Transverse colon (tissue), 4 donors: ENCODE data around the gene MYCBP2. TPM values are rescaled to one million over a fixed set of nuclear protein-coding genes. Genes with fewer than 3 reads are reported as not detected.

ENCODE experiments used
- DNase-seq: peaks from one replicate; pipeline ENCODE4 v3.0.0-alpha.2; 2019
- H3K27ac ChIP-seq, 4 donors: fragments of 200-600 bp; sonication (generic); 2 replicates each; pipeline ENCODE4 v1.5.1; 2016 to 2018; ENCODE audit warnings: inconsistent platforms in 4 of 4
- H3K27me3 ChIP-seq: fragments of 200-600 bp; sonication (generic); 2 replicates; pipeline ENCODE4 v1.5.1; 2017; ENCODE audit warnings: inconsistent platforms
- H3K36me3 ChIP-seq, 4 donors: fragments of 200-600 bp; sonication (generic); 2 replicates each; pipeline ENCODE4 v1.5.1; 2017 to 2019; ENCODE audit warnings: inconsistent platforms in 4 of 4
- H3K4me1 ChIP-seq, 4 donors: fragments of 200-600 bp; sonication (generic); 2 replicates each; pipeline ENCODE4 v1.5.1; 2017 to 2020; ENCODE audit warnings: inconsistent platforms in 4 of 4
- H3K4me3 ChIP-seq, 4 donors: fragments of 200-600 bp; sonication (generic); 1 replicate in 1 of 4; 2 replicates in 3 of 4; pipeline versions ENCODE4 v1.5.1 to v1.6.1; 2017 to 2019; ENCODE audit warnings: inconsistent platforms in 4 of 4
- H3K9me3 ChIP-seq, 2 donors: fragments of 200-600 bp; sonication (generic); 2 replicates each; pipeline ENCODE4 v1.5.1; 2017 to 2019; ENCODE audit warnings: inconsistent platforms in 2 of 2
- EP300 ChIP-seq: sonication (generic); formaldehyde crosslinking; IDR thresholded peaks from one replicate; pipeline ENCODE4 v1.6.1; 2017; ENCODE audit warnings: antibody characterized with exemption, low read depth
- POLR2A ChIP-seq: fragments of 450-650 bp; IDR thresholded peaks from one replicate; pipeline ENCODE4 v1.6.1; 2016; ENCODE audit warnings: antibody characterized with exemption, mild to moderate bottlenecking, moderate library complexity
- POLR2AphosphoS5 ChIP-seq, 3 donors: sonication (generic); formaldehyde crosslinking; IDR thresholded peaks; one replicate each; pipeline ENCODE4 v1.6.1; 2016; ENCODE audit warnings: antibody characterized with exemption in 3 of 3
- WGBS, 2 donors: methylation state at CpG; one replicate each; pipeline ENCODE4 v1.1.5; 2018; ENCODE audit warnings: low coverage in 1 of 2; 5-methylcytosine and 5-hydroxymethylcytosine counted together
- in situ Hi-C, 4 donors: fragments of 200-750 bp; cut with MboI; loops; one replicate each; pipeline versions ENCODE4 v1.15.0 to v1.15.1; 2017; ENCODE audit warnings: low sequenced_read_pairs in 3 of 4, low pct_ligation_motif_present in 1 of 4, low pct_unique_long_range_greater_than_20kb in 1 of 4
- intact Hi-C: fragments of 100-400 bp; cut with DNase I; formaldehyde crosslinking; loops from one replicate; pipeline ENCODE4 v1.15.1; 2023; ENCODE audit warnings: low total_unique reads
- total RNA-seq, 4 donors: library from RNA; depleted of rRNA; stranded (reverse); fragments of >200 nt; gene quantifications; one replicate each; pipeline ENCODE4 v1.1.0, GENCODE V29; 2016
- TF ChIP-seq, protein P1 (sequence below), 5 experiments: fragments of 200-600 bp in 3 of 5; fragments of 450-650 bp in 2 of 5; sonication (generic) in 3 of 5; IDR thresholded peaks; 1 replicate in 2 of 5; 2 replicates in 3 of 5; pipeline ENCODE4 v1.5.1; 2016 to 2017; ENCODE audit warnings: antibody characterized with exemption in 5 of 5, inconsistent platforms in 3 of 5, mild to moderate bottlenecking in 2 of 5, moderate library complexity in 1 of 5

MYCBP2 gene
- total RNA-seq, 4 donors from 2014 or later = 41.0 to 95.0 (median 48.3) TPM

- H3K36me3 ChIP-seq = no peaks in the 10 kb centered on the region
- in situ Hi-C loops (no loop called here), intact Hi-C loops (no loop called here)
- H3K27ac ChIP-seq = peak overlapping the region in 1 of 4 donors; percentile 10
- no peak for DNase-seq
- TF ChIP-seq POLR2A (no peak), EP300 (no peak), POLR2AphosphoS5 (IDR thresholded peaks at IDR 0.05) (no peak)
- TF ChIP-seq, protein P1, sequence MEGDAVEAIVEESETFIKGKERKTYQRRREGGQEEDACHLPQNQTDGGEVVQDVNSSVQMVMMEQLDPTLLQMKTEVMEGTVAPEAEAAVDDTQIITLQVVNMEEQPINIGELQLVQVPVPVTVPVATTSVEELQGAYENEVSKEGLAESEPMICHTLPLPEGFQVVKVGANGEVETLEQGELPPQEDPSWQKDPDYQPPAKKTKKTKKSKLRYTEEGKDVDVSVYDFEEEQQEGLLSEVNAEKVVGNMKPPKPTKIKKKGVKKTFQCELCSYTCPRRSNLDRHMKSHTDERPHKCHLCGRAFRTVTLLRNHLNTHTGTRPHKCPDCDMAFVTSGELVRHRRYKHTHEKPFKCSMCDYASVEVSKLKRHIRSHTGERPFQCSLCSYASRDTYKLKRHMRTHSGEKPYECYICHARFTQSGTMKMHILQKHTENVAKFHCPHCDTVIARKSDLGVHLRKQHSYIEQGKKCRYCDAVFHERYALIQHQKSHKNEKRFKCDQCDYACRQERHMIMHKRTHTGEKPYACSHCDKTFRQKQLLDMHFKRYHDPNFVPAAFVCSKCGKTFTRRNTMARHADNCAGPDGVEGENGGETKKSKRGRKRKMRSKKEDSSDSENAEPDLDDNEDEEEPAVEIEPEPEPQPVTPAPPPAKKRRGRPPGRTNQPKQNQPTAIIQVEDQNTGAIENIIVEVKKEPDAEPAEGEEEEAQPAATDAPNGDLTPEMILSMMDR (IDR thresholded peaks at IDR 0.05) = no peak
- H3K4me3 ChIP-seq = no peak overlapping the region
- no peaks in the 10 kb centered on the region for H3K27me3 ChIP-seq
- no peaks in the 10 kb centered on the region for H3K4me1 ChIP-seq
- no peaks in the 10 kb centered on the region for H3K9me3 ChIP-seq
- 85% methylated on average over 2 of the region's 2 CpGs; no CpG with 5 or more reads in 1 of the 2 donors for WGBS, 2 donors
Measured at GRCh38 chr13:77338329-77338728, 11.4 kb upstream of the MYCBP2 start.

DNA sequence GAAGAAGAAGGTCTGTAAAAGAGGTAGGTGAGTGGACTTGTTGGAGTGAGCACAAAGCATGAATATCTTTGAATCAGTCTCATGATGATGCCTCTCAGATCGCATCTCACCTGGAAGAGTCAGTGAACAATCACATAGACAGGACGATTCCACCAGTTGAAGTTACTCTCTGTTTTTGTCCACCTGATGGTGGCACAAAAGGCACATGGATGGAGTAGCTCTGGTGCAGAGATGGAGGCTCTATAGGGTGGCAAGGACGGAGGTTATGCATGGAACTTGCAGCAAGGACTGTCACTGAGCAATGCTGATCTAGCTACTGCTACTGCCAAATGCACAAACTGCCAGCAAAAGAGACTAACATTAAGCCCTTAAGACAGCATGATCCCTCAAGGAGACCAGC, 10.3 kb upstream of the MYCBP2 start:
- intact Hi-C loops = no loop called here
- Histone ChIP-seq H3K27ac (no peak overlapping the region), H3K4me3 (no peak overlapping the region), H3K36me3 (no peaks in the 10 kb centered on the region), H3K27me3 (no peaks in the 10 kb centered on the region), H3K9me3 (no peaks in the 10 kb centered on the region), H3K4me1 (no peaks in the 10 kb centered on the region)
- WGBS, 2 donors = 80% methylated on average over 3 of the region's 3 CpGs; no CpG with 5 or more reads in 1 of the 2 donors
- in situ Hi-C loops = no loop called here
- no peak for DNase-seq
- no peak for TF ChIP-seq POLR2A
- no peak for TF ChIP-seq EP300
- TF ChIP-seq POLR2AphosphoS5 (IDR thresholded peaks at IDR 0.05) = no peak
- TF ChIP-seq, protein P1 (IDR thresholded peaks at IDR 0.05) = no peak

GRCh38 chr13:77335543-77335942, 8.6 kb upstream of the MYCBP2 start:
- Histone ChIP-seq H3K4me1 (peaks cover 0 to 1% (median 0%) of the 10 kb centered on the region in 4 donors), H3K9me3 (no peaks in the 10 kb centered on the region), H3K27me3 (no peaks in the 10 kb centered on the region), H3K27ac (no peak overlapping the region), H3K4me3 (no peak overlapping the region), H3K36me3 (no peaks in the 10 kb centered on the region)
- no peak for TF ChIP-seq POLR2AphosphoS5 (IDR thresholded peaks at IDR 0.05)
- no peak for TF ChIP-seq POLR2A
- no peak for TF ChIP-seq EP300
- TF ChIP-seq, protein P1 (IDR thresholded peaks at IDR 0.05) = no peak
- intact Hi-C loops (no loop called here), in situ Hi-C loops (no loop called here)
- DNase-seq = no peak

- 86 to 89% methylated on average over 4 of the region's 4 CpGs for WGBS, 2 donors
- intact Hi-C loops (loop anchor here (5.0 kb wide), 1 partner anchor 149 kb away; no protein-coding TSS in a partner anchor), in situ Hi-C loops (no loop called here)
- Histone ChIP-seq H3K27ac (no peak overlapping the region), H3K9me3 (no peaks in the 10 kb centered on the region), H3K27me3 (no peaks in the 10 kb centered on the region), H3K36me3 (no peaks in the 10 kb centered on the region), H3K4me3 (no peak overlapping the region), H3K4me1 (peaks cover 4 to 7% (median 5%) of the 10 kb centered on the region in 4 donors)
- DNase-seq = no peak
- no peak for TF ChIP-seq EP300
- no peak for TF ChIP-seq POLR2AphosphoS5 (IDR thresholded peaks at IDR 0.05)
- TF ChIP-seq POLR2A = no peak
- TF ChIP-seq, protein P1 (IDR thresholded peaks at IDR 0.05) = no peak
Measured at GRCh38 chr13:77333594-77333993, 6.7 kb upstream of the MYCBP2 start.
